CD4-positive, alpha-beta T cell treated with Interleukin-4 for 4 hours (primary cell): ENCODE results near the gene MEIS1.

Experiments
- DNase-seq: peaks from one replicate; pipeline ENCODE4 v3.0.0-alpha.2; 2020

Gene MEIS1

DNA sequence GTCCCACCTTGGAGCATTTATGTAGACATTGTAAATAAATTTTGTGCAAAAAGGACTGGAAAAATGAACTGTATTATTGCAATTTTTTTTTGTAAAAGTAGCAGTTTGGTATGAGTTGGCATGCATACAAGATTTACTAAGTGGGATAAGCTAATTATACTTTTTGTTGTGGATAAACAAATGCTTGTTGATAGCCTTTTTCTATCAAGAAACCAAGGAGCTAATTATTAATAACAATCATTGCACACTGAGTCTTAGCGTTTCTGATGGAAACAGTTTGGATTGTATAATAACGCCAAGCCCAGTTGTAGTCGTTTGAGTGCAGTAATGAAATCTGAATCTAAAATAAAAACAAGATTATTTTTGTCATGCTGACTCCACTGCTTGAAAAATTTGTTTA is 137.5 kb downstream of the MEIS1 start:
- no peak for DNase-seq

DNA sequence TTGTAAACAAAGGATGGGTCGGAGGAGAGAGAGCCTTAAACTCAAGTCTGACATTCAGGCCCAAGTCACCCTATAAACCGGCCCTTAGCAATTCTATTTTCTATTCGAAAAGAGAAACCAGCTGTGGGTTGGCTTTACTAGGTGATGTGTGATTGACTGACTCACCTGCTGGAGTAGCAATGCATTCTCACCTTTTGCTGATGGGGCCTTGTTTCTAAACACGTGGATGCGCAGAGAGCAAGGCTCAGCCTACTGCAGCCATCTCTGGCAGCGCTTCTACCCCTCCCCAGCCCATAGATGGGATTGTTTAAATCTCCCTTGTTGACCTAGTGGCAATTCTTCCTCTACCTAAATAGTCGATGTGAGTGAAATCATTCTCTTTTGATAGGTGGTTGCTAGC is 138.5 kb downstream of the MEIS1 start:
- no peak for DNase-seq

DNA sequence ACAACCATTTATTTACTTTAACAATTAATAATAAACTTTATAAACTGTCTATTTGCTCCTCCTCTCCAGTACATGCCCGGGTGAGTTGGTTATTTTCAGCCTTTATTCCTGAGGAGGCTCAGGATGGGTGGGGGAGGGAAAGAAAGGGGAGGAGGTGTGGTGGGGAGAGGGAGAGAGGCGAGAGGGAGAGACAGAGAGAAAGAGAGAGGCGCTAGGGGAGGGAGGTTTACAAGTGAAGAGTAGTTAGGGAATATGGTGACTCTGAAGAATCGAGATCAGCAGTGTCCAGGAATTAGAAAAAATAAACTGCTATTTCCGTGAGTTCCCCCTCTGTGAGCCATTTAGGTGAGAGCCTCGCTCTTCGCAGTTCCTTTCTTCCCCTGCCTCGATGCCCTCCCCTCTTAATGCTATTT is 138.9 kb downstream of the MEIS1 start:
- DNase-seq, result no peak

DNA sequence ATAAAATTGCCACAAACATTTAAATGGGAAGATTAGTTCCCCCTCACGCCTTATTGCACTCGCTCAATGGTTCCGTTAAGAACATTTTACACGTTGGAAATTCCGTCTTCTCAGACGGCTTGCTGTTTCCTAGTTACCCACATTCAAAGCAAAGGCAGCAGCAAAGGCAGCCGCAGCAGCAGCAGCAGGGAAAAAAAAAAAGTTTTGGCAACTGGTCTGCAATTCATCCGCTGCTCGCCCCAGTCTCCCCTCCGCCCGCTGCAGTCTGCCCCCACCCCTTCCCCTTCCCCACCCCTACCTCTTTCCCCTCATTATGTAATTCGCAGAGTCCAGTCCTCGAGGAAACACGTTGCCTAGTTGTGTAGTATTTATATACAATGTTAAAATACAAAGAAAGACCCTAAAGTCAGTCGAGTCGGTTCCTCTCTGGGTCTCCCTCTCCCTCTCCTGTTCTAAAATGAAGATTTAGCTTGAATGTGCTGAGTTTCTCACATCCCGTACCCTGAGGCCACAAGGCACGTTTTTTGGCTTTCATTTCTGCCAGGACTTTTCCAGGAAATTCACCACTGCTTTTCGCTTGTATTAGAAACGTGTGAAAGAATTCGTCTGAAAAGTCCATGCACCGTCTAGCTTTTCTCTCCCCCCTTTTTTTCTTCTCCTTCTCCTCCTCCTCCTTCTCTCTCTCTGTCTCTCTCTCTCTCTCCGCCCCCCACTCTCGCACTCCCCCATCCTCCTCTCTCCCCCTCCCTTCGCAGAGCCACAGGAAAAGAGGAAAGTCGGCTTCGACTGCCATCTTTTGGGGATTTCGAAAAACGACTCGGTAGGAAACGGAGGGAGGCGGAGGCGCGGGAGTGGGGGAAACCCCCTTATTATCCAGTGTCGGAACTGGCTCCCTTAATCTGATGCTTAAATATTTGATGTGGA is 140.0 kb downstream of the MEIS1 start:
- no peak for DNase-seq

DNA sequence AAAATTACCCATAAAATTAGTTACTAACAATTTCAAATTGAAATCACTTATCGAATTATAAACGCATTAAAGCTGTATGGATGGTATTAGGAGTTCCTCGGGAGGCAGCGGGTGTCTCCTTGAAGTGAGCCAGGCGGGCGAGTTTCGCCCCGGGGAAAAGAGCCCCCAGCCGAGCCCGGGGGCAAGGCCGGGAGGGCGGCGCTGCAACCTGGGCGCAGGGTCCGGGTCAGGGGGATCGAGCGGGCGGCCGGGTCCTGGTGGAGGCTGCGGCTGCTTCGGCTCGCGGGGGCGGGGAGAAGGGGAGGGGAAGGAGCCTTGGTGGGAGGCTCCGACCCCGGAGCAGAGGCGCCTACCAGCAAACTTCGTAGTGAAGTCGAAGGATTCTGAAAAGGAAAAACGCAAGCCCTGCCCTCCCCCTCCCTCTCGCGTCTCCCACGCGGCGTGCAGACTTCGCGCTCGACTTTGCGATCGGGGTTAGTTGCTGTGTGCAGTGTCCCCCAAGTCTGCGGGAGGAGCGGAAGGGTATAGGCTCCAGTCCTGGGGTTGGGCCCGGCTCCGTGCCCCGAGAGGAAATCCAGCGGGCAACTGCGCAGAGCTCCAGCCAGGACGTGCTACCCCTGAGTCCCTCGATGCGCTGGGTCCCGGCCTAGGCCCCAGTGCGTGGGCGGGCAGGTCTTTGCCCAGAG is 140.8 kb downstream of the MEIS1 start:
- DNase-seq, result no peak

DNA sequence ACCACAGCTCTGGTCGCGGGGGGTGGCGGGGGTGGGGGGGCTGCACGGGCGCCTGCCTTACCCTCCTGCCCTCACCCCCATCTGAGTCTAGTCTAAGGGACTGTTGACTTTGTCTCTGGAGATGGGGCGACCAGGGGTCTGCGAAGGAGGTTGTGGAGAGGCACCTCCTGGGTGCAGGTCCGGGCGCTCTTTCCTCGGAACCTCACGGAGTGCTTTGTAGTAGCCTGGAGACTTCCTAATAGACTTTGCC is 141.3 kb downstream of the MEIS1 start:
- no peak for DNase-seq

DNA sequence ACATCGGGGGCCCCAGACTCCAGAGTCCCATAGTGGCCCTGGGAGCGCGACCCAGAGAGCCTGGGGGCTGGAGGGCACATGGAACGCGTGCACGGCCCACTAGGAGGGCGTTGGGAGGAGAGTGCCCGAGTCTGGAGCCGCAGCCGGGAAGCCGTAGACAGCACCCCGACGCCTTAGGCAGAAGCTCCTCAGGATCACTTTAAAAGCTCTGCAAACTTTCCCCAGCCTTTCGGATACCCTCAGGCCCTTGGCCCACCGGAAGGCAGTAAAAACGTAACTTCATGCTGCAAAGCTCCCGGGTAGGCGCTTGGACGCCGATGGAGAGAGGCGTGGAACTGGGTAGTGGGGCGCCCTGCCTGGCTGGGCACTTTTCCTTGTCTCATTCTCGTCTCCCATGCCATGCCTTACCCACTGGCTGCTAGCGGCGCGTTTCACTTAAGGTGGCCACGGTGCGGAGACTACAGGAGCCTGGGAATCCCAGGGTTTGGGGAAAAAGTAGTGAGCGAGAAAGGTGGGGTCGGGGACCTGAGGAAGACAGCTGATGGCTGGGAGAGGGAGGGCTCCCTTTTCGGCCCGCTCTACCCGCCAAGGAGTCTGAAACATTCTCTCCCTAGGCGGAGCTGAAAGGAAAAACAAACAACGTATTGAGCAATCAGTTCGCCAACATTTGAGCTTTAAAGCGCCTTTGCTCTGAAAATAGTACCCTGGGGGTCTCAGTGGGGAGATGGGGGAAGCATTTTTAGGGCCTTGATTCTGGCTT is 141.8 kb downstream of the MEIS1 start:
- no peak for DNase-seq

DNA sequence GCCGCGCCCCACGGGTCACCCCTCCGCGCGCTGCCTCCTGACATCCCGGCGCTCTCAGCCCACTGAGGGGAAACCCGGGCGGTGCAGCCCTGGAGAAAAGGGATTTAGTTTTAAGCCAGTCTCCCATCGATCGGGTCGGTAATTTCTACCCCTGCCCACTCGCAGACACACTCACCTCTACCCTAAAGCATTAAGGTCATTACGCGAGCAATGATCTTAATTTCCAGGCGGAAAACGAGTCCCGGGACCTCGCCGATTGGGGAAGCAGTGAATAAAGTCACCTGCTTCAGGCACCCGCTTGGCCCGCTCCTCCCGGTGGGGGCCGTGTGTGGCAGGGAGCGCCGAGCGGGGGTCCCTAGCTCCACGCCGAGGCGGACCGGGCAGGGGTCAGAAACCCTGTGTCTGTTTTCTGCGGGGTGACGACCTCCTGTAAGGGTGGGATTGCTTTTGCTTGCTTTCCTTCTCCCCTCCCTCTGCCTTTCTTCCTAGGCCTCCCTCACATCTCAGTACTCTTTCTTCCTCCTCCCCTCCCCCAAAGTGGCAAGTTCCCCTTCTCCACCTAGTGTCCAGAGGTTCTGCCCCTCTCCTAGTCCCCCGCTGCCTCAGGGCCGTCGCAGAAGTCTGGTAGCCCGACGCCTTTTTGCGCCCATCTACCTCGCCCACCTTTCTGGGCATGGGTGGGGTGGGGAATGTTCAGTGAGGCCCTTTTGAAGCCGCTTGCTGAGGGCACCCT is 142.6 kb downstream of the MEIS1 start:
- no peak for DNase-seq

DNA sequence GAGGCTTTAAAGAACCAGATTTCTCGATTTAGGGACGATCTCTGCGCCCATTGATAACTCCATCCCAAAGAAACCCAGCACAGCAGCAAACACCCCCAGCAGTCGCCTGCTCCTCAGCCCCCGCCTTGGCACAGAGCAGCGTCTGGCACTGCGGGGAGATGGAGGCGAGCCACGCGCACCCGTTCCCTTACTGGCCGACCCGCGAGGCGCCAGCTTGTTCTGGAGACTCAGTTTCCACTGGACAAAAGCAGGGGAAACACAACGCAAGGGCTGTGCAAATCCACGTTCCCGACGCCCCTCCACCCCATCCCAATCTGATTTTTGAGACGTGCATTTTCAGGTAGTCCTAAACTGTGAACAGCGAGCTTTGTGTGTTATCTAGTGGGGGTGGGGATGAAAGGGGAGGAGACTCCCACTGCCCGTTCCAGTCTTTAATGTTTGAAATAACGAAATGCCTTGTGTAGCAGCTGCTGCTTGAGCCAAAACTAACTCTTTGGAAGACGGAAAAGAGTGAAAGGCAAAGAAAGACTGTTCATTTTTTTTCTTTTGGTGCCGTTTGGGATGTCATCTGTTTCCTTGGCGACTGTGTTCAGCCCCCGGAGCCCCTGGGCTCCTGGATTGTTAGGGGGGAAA is 143.2 kb downstream of the MEIS1 start:
- DNase-seq, result no peak

DNA sequence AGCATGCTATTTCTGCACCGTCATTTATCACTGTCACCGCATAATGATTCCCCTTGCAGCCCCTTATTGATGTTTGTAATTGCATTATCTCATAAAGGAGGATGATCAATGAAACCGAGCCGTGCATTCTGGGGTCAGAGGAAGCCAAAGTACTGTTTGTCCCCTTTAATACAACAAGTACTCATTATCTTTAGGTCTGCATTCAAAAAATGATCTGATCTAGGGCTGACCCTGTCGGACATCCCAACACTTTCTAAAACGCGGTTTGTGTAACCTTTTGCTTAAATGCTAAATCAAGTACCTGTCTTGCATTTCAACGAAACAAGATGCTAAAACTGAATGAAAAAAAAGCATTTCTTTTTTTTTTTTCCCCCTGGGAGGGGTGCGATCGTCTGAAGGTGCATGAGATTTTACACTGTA is 143.8 kb downstream of the MEIS1 start:
- no peak for DNase-seq

DNA sequence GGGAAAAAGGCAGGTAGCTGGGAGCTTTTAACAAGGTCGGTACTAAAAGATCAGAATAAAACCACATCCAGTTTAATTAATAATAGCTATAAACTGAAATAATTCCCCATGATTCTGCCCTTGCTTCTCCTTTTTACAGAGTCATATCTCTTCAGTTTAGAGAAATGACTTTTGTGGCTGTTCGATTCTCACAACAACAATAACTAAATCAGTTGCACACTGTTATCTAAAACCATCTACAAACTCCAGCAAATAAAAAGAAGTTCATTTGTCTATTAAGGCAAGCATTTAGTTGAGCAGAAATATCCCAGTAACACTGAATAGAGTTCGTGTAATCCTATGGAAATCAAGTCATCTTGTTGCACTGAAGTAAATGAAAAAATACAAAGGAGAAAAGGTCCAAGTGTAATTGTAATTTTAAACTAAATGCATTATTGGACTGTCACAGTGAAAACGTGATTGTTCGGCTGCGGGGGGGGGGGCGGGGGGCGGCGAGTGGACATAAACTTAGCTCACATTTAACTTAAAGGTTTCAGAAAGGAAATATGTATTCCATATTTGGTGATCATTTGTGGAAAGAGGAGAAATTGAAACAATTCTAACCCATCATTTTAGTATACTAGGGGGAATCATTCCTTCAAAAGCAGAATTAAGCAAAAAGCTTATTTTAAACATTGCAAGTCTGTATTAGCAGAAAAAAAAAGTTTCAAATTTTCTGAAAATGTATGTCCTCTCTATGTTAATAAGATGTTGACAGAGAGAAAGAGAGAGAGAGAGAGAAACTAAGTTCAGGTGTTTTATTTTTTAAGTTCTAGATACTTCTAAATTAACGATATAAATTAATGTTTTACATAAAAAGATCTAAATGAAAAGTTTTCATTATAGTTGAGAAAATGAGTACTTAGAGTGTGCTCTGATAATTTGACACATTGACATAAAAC is 144.5 kb downstream of the MEIS1 start:
- DNase-seq, result no peak

DNA sequence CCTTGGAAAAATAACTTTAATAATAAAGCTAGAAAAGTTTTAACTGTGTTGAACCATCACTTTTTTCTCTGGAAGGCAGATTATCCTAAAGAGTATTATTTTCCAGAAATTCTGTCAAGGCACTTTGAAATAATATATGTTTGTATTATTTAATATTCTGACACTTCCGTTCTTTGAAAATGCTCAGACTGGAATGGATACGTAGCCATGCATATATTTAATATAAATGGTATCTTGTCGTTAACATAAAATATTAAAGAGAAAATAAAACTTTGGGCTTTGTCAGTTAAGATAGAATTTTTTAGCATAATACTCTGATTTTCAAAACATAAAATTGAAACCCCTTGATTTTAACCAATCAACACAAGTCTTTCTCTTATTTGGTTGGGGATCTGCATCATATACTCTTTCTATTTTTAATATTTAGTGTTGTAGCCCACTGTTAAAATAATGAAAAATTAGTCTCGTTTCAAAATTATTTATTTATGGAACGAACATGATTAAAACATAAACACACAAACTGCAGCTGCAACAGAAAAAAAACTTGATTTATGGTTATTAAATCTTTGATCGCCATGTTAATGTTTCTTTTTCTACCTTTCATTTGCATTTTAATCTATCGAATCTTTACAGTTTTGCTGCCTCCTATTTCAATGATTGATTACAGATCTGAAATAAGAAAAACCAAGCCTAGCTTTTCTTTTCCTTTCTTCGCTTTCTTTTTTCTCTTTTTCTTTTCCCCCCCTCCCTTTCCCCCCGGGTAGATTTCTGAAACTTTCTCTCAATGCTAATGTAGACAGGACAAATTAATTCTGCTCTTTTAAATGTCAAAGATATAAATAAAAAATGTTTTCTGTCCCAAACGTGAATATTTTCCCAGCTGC is 145.5 kb downstream of the MEIS1 start:
- DNase-seq, result no peak

DNA sequence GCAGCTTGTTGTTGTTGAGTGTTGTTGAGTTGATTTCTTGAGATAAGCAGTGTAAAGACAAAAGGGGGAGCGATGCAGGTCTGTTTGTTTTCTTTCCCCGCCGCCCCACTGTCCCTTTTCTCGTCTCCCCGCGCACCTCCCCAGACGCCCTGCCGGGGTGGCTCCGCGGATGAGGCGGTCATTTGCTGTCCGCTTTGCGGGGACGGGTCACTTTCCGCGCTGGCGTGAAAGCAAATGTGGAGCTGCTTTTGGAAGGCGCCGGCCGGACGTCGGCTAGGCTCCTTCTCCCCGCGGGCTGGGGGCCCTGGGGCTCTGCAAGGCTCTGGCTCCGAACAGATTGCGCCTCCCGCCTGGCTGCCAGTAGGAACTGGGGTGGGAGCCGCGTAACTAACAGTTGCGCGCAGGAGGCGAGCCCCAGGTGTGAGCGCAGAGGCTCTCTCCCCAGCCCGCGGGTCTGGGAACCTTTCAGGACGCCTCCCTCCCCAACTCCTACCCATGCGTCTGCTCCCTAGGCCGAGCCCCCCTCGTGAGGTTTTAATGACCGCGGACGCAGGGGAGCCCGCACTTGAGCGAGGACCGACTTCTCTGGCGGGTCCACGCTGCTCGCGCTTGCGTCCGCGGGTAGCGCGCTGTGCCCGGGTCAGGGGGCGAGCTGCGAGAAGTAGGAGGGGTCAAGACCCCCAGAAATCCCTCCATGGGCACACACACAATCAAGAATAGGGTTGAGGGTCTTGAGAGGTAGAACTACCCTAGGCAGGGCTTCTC is 146.6 kb downstream of the MEIS1 start:
- DNase-seq, result no peak

DNA sequence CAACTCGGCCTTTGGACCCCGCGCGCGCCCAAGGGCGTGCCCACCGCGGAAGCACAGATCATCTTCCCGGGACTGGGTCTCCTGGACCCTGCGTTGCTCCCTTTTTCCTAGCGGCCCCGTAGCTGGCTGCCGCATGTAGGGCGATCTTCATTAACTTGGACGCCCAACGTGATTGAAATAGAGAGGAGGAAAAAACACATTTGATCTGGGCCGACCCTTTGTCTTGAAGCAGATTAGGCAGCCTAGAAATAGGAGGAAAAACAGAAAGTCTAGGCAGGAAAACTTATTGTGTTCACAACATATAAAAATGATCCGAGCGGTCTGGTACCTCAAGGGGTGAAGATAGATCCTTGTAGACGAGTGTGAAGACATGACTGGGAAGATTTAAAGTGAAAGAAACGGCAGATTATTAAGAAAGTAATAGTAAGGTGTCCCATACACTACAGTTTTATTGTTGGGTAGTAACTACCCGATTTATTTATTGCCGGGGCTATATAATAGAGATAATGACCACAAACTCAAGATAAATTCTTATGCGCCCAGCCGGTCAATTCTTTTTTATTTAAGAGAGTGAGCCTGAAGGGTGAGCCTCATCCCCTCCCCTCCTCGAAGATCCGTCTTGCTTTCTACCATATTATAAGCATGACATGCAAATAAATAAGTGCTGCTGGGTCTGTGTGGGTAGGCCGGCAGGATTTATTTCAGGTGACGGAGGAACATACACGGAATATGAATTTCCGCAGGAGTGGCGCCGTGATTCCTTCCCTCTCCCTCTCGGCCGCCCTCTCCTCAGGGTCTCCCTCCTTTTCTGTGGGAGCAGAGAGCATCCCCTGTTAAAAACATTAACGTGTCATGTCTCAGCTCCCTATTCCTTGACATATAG is 147.4 kb downstream of the MEIS1 start:
- DNase-seq, result no peak

DNA sequence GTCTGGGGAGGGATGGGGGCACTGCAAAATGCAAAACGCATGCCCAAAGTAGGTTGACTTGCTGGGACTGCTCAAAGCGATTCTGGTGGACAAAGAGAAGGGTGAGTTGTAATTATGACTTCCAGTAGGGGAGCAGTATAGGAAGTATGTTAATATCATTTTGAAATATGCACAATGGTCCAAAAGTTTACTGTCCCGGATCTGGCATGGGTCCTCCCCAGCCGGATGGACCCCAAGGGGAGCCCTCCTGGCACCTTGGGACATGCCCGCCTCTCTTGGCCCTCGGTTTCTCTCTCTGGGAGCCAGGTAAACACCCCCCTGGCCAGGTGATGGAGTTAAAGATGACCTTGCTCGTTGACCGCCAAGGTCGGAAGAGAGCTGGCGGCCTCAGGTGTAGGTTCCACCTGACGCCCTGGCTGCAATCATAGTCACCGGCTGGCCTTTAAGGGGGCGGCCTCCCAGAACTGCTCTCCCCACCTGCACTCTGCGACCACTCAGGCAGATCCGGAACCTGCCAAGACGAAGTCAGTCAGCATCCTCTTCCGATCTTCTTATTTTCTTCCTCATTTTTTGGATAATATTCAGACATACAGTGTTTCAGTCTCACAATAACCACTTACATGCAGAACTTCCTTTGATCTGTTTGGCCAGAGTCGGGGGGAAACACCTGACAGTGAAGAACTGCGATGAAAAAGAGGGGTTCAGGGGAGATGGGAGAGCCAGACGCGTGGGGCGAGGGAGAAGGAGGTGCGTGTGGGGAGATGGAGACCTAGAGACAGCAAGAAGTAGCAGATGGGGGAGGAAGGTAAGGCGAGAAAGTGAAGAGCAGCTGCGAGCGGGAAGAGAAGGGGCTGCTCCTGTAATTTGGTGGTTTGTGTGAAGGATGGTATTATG is 148.3 kb downstream of the MEIS1 start:
- no peak for DNase-seq

DNA sequence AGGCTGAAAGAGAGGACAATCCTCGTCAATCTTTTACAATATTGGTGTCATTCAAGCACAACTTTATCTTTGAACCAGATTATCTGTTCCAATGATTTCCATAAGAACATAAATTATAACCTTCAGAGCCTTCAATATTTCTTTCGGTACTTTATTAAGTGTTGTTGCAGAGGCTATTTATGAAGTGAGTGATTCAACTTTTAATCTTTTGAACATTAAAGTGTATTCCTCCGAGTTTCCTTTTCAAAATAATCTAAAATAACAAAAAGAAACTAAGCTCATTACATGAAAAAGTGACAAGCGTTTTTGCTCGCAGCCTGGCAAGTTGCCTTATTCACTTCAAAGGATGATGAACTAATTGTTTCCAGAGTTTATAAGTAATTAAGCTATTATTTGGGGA is 149.0 kb downstream of the MEIS1 start:
- DNase-seq, result no peak

DNA sequence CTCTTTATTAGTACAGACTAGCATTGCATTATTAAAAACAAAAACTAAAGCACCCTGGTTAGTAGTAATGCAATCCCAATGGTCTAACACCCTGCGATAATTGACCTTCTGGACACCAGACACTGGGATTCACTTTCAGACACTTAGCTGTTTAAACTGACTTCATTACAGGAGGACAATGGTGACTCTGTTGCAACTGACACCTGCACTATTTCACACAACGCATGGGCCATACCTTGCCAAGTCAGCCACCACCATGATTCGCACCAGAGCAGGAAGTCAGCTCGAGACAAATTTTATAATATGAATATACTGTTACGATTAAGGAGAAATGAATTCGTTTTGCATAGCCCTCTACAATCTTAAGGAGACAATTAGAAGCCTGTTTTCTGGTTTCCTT is 150.7 kb downstream of the MEIS1 start:
- DNase-seq, result no peak

DNA sequence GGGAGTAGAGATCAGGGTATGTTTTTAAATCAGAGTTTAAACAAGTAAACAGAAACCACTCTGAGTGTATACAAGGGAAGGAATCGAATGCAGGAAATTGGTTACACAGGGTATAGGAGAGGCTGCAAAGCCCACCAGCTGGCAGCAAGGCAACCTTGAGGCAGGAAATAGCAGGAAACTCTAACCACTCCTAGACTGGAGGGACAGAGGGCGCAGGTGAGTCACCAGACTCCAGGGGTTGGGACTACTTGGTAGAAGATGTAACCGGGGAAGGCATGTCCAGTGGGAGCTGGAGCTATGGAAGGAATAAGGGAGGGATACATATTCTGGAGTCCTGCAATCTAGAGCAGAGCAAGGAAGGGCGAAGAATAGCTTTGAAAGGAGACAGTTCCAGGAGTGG is 152.3 kb downstream of the MEIS1 start:
- DNase-seq, result no peak
